Esophagus mucosa (tissue), 1 donor: ENCODE data around the gene CAPN2. TPM values are rescaled to one million over a fixed set of nuclear protein-coding genes. Genes with fewer than 3 reads are reported as not detected.

Source experiments
- ATAC-seq: fragments of 200-7000 bp; cut with Tn5 transposase; one replicate; pipeline ENCODE4 v1.9.1; 2020
- total RNA-seq: library from RNA; stranded (reverse); gene quantifications from one replicate; pipeline ENCODE4 v1.2.4, GENCODE V29; 2023
- donor health status: DM: yes; HTN: yes; CAD: no.

CAPN2 gene
- total RNA-seq, 1 donor from 2014 or later: 171 TPM

- ATAC-seq: peak; percentile 84
Observed at GRCh38 chr1:223739366-223740037, 27.2 kb downstream of the CAPN2 start.

GRCh38 chr1:223740038-223740736 lies 27.8 kb downstream of the CAPN2 start:
- peak; percentile 40 for ATAC-seq

GRCh38 chr1:223741861-223742260 lies 29.5 kb downstream of the CAPN2 start:
- peak; percentile 72 for ATAC-seq

- ATAC-seq: no peak
Observed at GRCh38 chr1:223742856-223743517, 30.6 kb downstream of the CAPN2 start.

- ATAC-seq: no peak
Observed at GRCh38 chr1:223745731-223746130, 33.4 kb downstream of the CAPN2 start.

DNA sequence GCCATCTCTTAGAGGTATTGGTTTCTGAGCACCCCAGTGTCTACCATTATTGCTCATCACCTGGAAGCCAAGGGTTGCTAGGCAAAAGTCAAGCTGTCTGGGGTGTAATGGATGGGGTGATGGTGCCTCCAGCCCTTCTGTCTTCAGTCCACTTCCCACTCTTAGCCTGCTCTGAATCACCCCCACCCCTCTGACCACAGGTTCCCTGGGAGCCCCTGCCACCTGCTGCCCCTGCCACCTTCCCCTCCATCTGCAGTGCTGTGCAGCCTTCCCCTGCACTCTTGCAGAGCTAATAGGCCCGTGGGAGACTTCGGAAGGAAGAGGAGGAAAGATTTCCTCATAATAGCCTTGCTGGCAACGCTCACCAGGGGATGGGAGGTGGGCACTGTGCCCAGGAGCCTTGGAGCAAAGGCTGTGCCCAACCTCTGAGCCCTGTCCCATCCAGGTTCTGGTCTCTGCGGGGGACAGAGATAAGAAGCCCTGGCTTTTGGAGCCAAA lies 35.5 kb downstream of the CAPN2 start:
- no peak for ATAC-seq

DNA sequence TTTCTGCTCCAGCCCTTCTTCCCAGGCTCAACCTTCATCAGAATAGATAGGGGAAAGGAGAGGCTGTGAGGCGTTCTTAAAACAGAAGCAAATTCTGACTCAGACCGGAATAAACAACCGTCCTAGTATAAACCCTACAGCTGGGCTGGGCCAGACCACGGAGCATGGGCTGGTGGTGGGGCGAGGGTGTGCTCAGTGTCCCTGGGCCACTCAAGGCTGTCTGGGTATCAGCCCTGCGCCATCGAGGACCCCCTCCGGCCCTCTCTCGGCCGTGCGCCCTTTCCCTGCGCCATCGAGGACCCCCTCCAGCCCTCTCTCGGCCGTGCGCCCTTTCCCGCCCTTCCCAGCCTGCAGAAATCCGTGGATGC lies 36.0 kb downstream of the CAPN2 start:
- peak; percentile 35 for ATAC-seq

DNA sequence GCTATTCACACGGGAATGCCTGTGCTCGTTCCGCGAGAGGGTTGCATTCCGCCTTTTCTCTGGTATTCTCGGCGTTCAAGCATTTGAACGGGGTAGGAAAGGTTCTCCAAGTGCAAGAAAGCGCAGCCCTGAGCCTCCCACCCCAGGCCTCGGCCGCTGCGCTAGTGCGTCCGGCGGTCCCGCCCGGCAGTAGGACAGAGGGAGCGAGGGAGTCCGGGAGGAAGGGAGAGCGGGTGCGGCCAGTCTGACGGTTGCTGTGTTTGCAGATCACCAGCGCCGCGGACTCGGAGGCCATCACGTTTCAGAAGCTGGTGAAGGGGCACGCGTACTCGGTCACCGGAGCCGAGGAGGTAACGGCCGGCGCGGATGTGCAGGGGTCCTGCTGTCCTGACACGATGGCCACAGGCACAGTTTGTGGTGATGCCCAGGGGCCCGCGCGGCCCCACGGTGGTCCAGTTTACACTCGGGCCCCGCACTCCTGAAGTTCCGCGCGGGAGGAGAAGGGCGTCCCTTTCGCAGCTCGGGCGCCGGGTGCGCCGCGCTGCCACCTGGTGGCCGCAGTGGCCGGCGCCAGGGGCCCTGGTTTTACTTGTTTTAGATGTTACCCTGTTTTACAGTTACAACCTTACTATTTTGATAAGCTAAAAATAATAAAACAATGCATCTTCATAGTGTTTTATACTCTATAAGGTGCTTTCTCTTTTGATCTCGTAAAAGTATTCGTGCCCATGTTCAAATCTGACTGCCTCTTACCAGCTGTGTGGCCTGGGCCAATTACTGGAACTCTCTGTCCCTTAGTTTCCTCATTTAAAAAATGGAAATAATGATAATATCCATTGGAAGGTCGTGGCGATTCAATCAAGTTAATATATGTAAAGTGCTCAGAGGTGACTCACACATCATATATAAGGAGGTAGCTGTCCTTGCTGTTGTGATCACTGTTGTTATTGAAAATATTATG lies 36.7 kb downstream of the CAPN2 start:
- ATAC-seq: peak; percentile 57

DNA sequence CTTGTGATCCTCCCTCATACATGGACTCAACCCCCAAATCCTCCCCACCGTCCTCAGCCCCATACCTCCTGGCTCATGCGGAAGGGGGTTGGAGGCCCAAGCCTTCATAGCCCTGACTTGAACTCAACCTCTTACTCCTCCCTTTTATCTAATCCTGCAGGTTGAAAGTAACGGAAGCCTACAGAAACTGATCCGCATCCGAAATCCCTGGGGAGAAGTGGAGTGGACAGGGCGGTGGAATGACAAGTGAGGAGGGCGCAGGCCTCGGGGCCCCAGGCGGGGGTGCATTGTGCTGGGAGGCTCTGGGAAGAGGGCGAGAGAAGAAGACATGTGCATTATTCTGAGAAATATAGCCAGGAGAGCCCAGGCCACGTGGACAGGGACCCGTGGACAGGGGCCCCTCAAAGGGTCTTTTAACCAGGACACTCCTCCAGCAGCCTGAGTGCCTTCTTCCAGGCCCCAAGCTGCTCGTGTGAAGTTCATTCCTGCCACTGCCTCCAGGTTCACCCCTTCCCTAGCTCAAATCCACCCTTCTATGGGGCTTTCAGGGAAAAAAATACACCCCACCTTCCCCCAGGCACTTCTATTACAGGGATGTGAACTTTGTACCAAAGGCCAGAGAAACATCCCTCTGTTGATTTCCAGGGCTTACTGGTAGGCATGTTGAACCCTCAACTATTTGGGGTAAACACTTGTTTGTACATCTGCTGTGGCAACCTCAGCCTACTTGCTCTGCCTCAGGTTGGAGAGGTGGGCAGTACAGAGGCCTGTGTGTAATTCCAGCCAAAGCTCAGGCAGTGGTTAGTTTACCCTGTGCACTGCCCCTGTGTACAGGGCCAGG lies 38.6 kb downstream of the CAPN2 start:
- ATAC-seq: no peak

DNA sequence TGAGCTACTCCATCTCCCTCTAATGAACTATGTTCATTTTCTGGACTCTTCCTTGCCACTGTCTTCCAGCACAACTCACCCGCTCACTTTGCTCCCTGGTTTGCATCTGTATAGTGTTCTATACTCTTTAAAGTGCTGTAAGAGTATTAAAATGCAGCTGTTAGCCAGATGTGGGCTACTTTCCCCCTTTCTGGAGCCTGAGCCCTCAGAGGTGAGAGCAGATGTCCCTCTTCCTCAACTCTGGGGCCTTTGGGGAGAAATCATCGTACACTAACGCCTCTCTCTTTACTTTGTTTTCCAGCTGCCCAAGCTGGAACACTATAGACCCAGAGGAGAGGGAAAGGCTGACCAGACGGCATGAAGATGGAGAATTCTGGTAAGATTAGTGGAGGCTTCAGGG lies 39.4 kb downstream of the CAPN2 start:
- ATAC-seq: no peak

DNA sequence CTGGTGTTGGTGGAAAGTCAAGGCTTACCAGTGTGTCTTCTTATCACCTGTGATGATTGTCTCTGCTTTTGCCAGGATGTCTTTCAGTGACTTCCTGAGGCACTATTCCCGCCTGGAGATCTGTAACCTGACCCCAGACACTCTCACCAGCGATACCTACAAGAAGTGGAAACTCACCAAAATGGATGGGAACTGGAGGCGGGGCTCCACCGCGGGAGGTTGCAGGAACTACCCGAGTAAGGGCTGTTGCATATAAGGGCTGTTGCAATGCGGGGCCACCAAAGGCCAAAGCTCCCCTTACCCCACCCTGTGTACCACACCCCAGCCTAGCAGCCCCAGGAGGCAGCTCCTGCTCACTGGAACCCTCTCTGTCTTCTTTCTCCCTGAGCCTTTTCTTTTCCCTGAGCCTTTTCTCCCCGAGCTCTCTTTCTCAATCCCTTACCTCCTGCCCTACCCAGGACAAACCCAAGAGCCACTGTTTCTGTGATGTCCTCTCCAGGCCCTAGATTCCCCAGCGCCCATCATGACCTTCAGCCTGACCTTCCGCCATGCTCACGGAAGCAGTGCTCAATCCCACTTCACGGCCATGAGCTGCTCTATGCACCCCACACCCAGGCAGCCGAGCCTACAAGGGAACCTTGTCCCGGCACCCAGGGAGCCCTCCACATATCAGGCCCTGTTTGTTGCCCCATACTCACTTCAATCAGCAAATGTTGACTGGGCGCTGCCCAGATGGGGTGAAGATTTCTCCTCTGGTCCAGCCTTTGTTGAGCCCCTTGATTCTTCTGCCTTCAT lies 40.6 kb downstream of the CAPN2 start:
- ATAC-seq: no peak

- ATAC-seq: no peak
Observed at GRCh38 chr1:223754681-223755431, 42.5 kb downstream of the CAPN2 start.

DNA sequence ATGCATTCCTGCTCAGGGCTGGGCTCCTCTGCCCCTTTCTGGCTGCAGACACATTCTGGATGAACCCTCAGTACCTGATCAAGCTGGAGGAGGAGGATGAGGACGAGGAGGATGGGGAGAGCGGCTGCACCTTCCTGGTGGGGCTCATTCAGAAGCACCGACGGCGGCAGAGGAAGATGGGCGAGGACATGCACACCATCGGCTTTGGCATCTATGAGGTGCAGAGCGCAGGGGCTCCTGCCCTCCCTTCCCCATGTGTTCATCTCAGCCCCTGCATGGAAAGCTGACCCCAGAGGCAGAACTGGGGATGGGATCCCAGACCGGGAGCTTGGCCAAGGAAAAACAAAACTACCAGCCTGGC lies 43.1 kb downstream of the CAPN2 start:
- ATAC-seq: no peak

DNA sequence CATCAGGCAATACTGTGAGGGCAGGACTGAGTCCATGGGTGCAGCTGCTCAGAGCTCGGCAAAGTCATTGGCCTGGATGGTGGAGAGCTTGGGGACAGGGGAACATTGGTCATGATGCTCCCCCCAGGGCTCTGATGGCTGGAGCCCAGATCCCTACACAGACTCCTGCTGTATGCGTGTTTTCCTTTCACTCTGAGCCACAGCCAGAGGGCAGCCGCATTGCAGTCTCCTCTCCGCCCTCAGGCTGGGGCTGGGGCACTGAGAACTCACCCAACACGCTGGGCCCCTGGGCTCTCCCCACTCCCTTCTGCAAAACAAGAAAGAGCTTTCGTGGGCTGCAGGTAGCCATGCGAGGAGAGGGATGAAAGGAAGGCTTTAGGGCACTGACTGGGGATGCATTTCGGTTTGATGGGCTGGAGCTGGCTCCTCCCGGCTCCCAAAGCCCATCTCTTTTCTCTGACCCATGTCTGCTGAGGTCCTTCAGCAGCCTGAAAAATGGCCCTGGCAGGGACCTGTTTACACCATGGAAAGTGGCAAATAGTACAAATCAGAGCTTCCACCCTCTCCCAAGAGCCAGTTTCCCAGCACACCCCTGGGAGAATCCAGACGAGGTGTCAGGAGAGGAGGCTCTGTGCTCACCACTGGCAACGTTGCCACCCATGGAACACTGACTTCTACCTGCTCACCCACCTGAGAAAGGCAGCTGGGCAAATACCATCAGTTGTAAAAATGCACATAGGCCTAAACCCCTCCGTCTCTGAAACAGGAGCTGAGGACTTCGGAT lies 43.8 kb downstream of the CAPN2 start:
- ATAC-seq: no peak

GRCh38 chr1:223756806-223757700 lies 44.7 kb downstream of the CAPN2 start:
- no peak for ATAC-seq

DNA sequence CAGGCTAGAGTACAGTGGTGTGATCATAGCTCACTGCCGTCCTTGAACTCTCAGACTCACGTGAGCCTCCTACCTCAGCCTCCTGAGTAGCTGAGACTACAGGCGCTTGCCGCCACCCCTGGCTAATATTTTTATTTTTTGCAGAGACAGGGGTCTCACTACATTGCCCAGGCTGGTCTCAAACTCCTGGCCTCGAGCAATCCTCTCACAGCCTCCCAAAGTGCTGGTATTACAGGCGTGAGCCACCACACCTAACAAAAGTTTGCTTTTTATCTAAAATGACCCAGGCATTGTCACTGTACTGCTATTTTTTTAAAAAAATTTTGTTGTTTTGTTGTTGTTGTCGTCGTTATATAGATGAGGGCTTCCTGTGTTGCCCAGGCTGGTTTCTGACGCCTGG lies 46.4 kb downstream of the CAPN2 start:
- no peak for ATAC-seq

- ATAC-seq: no peak
Observed at GRCh38 chr1:223759273-223759672, 46.9 kb downstream of the CAPN2 start.

GRCh38 chr1:223760833-223761232 lies 48.5 kb downstream of the CAPN2 start:
- ATAC-seq: no peak
